Lung (tissue), 12 donors: ENCODE results near the gene SLCO2A1. TPM values are rescaled to one million over a fixed set of nuclear protein-coding genes. Genes with fewer than 3 reads are reported as not detected.

Experiments used
- ATAC-seq: fragments of 200-7000 bp; cut with Tn5 transposase; one replicate; pipeline ENCODE4 v1.9.1; 2020; ENCODE audit warnings: moderate number of reproducible peaks; ENCODE audit not compliant: insufficient read depth, low FRiP score
- DNase-seq, 3 donors: peaks; one replicate each; pipeline ENCODE4 v3.0.0-alpha.2; 2013 to 2017
- H3K27ac ChIP-seq, 2 donors: one replicate each; pipeline ENCODE4 v1.5.1; 2013; ENCODE audit warnings: mild to moderate bottlenecking in 2 of 2, moderate library complexity in 2 of 2, control low read depth in 1 of 2, inconsistent platforms in 1 of 2, low read depth in 1 of 2, low read length in 1 of 2
- H3K27me3 ChIP-seq, 3 donors: one replicate each; pipeline ENCODE4 v1.5.1; 2013; ENCODE audit warnings: low read length in 2 of 3; ENCODE audit not compliant: control insufficient read depth in 3 of 3, insufficient read depth in 3 of 3
- H3K36me3 ChIP-seq, 4 donors: one replicate each; pipeline ENCODE4 v1.5.1; 2013; ENCODE audit warnings: low read length in 4 of 4, mild to moderate bottlenecking in 1 of 4, moderate library complexity in 1 of 4; ENCODE audit not compliant: control insufficient read depth in 4 of 4, insufficient read depth in 4 of 4
- H3K4me1 ChIP-seq, 5 donors: one replicate each; pipeline ENCODE4 v1.5.1; 2013; ENCODE audit warnings: low read length in 5 of 5, mild to moderate bottlenecking in 2 of 5, moderate library complexity in 1 of 5; ENCODE audit not compliant: control insufficient read depth in 5 of 5, insufficient read depth in 5 of 5
- H3K4me3 ChIP-seq: one replicate; pipeline ENCODE4 v1.5.1; 2013; ENCODE audit warnings: mild to moderate bottlenecking, control low read depth, moderate library complexity
- H3K9ac ChIP-seq, 2 donors: one replicate each; pipeline ENCODE4 v1.5.1; 2013; ENCODE audit warnings: low read length in 2 of 2, control low read depth in 1 of 2; ENCODE audit not compliant: insufficient read depth in 1 of 2
- H3K9me3 ChIP-seq, 4 donors: one replicate each; pipeline ENCODE4 v1.5.1; 2013; ENCODE audit warnings: low read length in 3 of 4, mild to moderate bottlenecking in 1 of 4, moderate library complexity in 1 of 4; ENCODE audit not compliant: control insufficient read depth in 4 of 4, insufficient read depth in 3 of 4
- WGBS, 2 donors: extraction: QIAGEN DNeasy Blood & Tissue Kit; methylation state at CpG; one replicate each; pipeline ENCODE4 v1.1.7; 2013; 5-methylcytosine and 5-hydroxymethylcytosine counted together
- polyA plus RNA-seq, 2 donors: library from polyadenylated mRNA; stranded (reverse); fragments of 200-250 nt; gene quantifications; one replicate each; pipeline ENCODE4 v1.2.1, GENCODE V29; 2013
- total RNA-seq, 2 donors: library from RNA; depleted of rRNA in 1 of 2; stranded (reverse); fragments of >200 nt in 1 of 2; gene quantifications; one replicate each; pipeline ENCODE4 v1.2.1, GENCODE V29; 2014 to 2021
- TF ChIP-seq, protein P1 (sequence below): IDR thresholded peaks from 2 replicates; pipeline ENCODE4 v1.5.1; 2012; ENCODE audit warnings: mild to moderate bottlenecking; ENCODE audit errors: control extremely low read depth, extremely low read depth
- donor health status: control.
- donor health status: control.
- donor health status: Bipolar disorder and iron deficiency.
- donor health status: healthy.
- donor health status: DM: yes; HTN: yes; CAD: no.

SLCO2A1 gene
- total and polyA plus RNA-seq, 4 donors: 27.2 to 131 (median 42.7) TPM

DNA sequence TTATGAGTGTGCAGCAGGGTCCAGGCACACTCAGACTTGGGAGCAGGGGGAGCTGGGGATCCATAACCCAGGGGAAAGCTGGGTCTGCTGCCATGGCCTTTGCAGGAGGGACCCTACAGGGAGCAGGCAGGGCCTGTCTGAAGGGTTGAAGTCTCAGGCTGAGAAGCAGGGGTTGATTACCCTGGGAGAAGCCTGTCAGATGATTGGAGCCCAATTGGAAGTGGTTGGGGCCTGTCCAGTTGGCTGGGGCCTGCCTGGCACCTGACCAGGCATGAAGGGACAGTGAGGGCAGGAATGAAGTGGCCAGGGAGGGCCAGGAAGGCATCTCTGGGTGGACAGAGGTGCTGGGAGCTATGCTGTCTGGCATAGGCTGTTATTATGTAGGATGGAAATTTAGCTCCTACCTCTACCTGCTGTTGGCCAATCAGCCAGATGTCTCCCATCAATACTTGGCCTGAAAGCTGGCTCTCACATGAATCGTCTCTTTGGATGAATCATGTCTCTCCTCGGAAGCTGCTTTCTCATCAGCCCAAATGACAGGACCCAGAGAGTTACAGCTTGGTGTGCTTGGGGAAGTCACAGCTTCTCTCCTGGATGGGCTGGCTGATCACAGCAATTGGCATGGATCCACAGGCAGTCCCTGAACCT is 27.4 kb upstream of the SLCO2A1 start:
- ATAC-seq: no peak
- Histone ChIP-seq H3K27ac (peak overlapping the region in 1 of 2 donors; percentile 21), H3K27me3 (no peaks in the 10 kb centered on the region), H3K4me1 (peaks cover 2 to 30% (median 12%) of the 10 kb centered on the region in 5 donors), H3K9me3 (no peaks in the 10 kb centered on the region), H3K9ac (no peak overlapping the region), H3K4me3 (no peak overlapping the region), H3K36me3 (no peaks in the 10 kb centered on the region)
- TF ChIP-seq, protein P1, sequence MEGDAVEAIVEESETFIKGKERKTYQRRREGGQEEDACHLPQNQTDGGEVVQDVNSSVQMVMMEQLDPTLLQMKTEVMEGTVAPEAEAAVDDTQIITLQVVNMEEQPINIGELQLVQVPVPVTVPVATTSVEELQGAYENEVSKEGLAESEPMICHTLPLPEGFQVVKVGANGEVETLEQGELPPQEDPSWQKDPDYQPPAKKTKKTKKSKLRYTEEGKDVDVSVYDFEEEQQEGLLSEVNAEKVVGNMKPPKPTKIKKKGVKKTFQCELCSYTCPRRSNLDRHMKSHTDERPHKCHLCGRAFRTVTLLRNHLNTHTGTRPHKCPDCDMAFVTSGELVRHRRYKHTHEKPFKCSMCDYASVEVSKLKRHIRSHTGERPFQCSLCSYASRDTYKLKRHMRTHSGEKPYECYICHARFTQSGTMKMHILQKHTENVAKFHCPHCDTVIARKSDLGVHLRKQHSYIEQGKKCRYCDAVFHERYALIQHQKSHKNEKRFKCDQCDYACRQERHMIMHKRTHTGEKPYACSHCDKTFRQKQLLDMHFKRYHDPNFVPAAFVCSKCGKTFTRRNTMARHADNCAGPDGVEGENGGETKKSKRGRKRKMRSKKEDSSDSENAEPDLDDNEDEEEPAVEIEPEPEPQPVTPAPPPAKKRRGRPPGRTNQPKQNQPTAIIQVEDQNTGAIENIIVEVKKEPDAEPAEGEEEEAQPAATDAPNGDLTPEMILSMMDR: no peak
- DNase-seq: no peak
- 62 to 72% methylated on average over 2 of the region's 2 CpGs for WGBS, 2 donors

DNA sequence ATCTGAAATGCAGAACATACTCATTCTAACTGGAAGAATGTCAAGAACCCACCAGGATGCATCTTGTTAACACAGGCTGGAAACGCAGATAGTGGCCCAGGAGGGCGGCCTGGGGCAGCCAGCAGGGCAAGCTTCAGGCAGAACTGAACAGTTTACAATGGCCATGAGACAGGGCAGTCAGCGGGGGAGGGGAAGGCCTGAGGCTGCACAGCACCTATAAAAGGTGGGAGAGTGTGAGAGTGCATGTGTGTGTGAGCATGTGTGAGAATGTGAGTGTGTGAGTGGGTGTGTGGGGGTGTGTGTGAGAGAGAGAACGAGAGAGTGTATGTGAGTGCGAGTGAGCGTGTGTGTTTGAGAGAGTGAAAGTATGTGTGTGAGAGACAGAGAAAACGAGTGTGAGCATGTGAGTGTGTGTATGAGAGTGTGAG is 26.8 kb upstream of the SLCO2A1 start:
- Histone ChIP-seq H3K9me3 (no peaks in the 10 kb centered on the region), H3K27me3 (no peaks in the 10 kb centered on the region), H3K4me3 (no peak overlapping the region), H3K4me1 (peaks cover 2 to 34% (median 12%) of the 10 kb centered on the region in 5 donors), H3K27ac (no peak overlapping the region), H3K36me3 (no peaks in the 10 kb centered on the region), H3K9ac (no peak overlapping the region)
- 87 to 89% methylated on average over 7 of the region's 7 CpGs for WGBS, 2 donors
- ATAC-seq (no peak), DNase-seq (no peak)
- TF ChIP-seq, protein P1: no peak

DNA sequence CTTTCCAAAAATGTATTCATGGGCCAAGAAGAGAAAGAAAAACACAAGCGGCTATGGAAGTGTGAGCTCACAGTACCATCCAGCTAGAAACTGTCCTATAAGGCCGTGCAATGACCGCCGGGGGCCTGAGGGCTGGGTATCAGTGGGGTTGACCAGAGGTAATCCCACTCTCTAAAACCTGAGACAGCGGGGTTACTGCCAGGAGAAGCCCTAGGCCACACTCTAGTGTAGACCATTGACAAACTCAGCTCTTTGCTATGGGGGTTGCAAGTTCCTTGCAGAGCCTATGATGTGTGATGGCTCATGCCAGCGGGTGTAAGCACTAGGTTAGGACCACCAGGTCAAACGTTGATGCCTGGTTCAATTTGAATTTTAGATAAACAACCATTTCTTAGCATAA is 25.9 kb upstream of the SLCO2A1 start:
- ATAC-seq (no peak), DNase-seq (no peak)
- Histone ChIP-seq H3K27me3 (no peaks in the 10 kb centered on the region), H3K36me3 (no peaks in the 10 kb centered on the region), H3K4me3 (no peak overlapping the region), H3K27ac (no peak overlapping the region), H3K4me1 (peaks cover 2 to 32% (median 12%) of the 10 kb centered on the region in 5 donors), H3K9me3 (no peaks in the 10 kb centered on the region), H3K9ac (no peak overlapping the region)
- TF ChIP-seq, protein P1: no peak
- WGBS, 2 donors: 92 to 94% methylated on average over 7 of the region's 7 CpGs

DNA sequence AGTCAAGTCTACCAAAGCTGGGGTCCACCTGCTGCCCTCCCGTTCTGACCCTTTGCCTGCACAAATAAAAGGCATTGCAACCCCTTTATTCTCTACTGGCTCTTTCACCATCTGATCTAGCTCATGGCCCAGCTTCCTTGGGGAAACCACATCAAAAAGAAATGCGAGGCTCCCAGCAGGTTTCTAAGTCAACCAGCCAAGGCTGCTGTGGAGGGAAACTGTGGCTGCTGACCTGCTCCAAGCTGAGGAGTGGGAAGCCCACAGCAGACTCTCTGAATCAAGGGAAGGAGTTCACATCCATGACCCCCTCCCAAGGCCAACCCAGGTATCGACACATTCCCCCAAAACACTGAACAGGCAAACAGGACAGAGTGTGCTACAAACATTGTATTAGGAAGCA is 25.2 kb upstream of the SLCO2A1 start:
- Histone ChIP-seq H3K27ac (no peak overlapping the region), H3K9ac (no peak overlapping the region), H3K9me3 (no peaks in the 10 kb centered on the region), H3K36me3 (no peaks in the 10 kb centered on the region), H3K27me3 (no peaks in the 10 kb centered on the region), H3K4me1 (peaks cover 0 to 28% (median 12%) of the 10 kb centered on the region in 5 donors), H3K4me3 (no peak overlapping the region)
- 84 to 86% methylated on average over 3 of the region's 3 CpGs for WGBS, 2 donors
- TF ChIP-seq, protein P1: no peak
- ATAC-seq: no peak
- no peak for DNase-seq
